Mesodermal cell (in vitro differentiated cells): Measurements from ENCODE around the gene AQR.

ENCODE experiments used
- H3K27ac ChIP-seq: 2 replicates; pipeline ENCODE4 v1.7.0; 2013; ENCODE audit warnings: mild to moderate bottlenecking, low read depth, low read length, moderate library complexity; ENCODE audit not compliant: severe bottlenecking
- H3K36me3 ChIP-seq: 2 replicates; pipeline ENCODE4 v1.7.1; 2013; ENCODE audit warnings: mild to moderate bottlenecking, low read length, moderate library complexity; ENCODE audit not compliant: control insufficient read depth, insufficient read depth
- H3K4me1 ChIP-seq: one replicate; pipeline ENCODE4 v1.7.1; 2013; ENCODE audit warnings: mild to moderate bottlenecking, low read length; ENCODE audit not compliant: insufficient read depth, control insufficient read depth, poor library complexity, severe bottlenecking
- H3K4me3 ChIP-seq: 2 replicates; pipeline ENCODE4 v1.7.0; 2013; ENCODE audit warnings: low read length, control low read depth, mild to moderate bottlenecking; ENCODE audit not compliant: insufficient read depth, poor library complexity, severe bottlenecking; ENCODE audit errors: extremely low read depth
- H3K9me3 ChIP-seq: 2 replicates; pipeline ENCODE4 v1.7.1; 2013; ENCODE audit warnings: mild to moderate bottlenecking, low read length, moderate library complexity; ENCODE audit not compliant: control insufficient read depth
- WGBS, 2 experiments: methylation state at CpG; one replicate each; pipeline ENCODE4 v1.1.5; 2013; ENCODE audit warnings: missing lambda C conversion rate in 2 of 2; ENCODE audit not compliant: insufficient coverage in 2 of 2; 5-methylcytosine and 5-hydroxymethylcytosine counted together

Gene AQR

GRCh38 chr15:34851751-34852150 lies 117.8 kb downstream of the AQR start:
- Histone ChIP-seq H3K4me1 (no peaks in the 10 kb centered on the region), H3K9me3 (no peaks in the 10 kb centered on the region), H3K4me3 (no peak overlapping the region), H3K36me3 (peaks cover 22% of the 10 kb centered on the region), H3K27ac (no peak overlapping the region)
- WGBS, 2 experiments: 100% methylated on average over 2 of the region's 4 CpGs; no CpG with 5 or more reads in 1 of the 2 experiments

GRCh38 chr15:34851007-34851406 lies 118.5 kb downstream of the AQR start:
- WGBS, 2 experiments: 100% methylated on average over 2 of the region's 3 CpGs; no CpG with 5 or more reads in 1 of the 2 experiments
- H3K36me3 ChIP-seq: peaks cover 18% of the 10 kb centered on the region

GRCh38 chr15:34850121-34850520 lies 119.4 kb downstream of the AQR start:
- H3K27ac ChIP-seq: no peak overlapping the region
- WGBS, 2 experiments: 88 to 89% methylated on average over 7 to 9 of the region's 10 CpGs

More at GRCh38 chr15:34851007-34851406, 118.5 kb downstream of the AQR start:
- H3K4me3 ChIP-seq: no peak overlapping the region
- H3K4me1 ChIP-seq: no peaks in the 10 kb centered on the region
- H3K9me3 ChIP-seq: no peaks in the 10 kb centered on the region
- H3K27ac ChIP-seq: no peak overlapping the region

GRCh38 chr15:34849364-34849959 lies 120.1 kb downstream of the AQR start:
- H3K4me1 ChIP-seq: no peaks in the 10 kb centered on the region
- H3K9me3 ChIP-seq: no peaks in the 10 kb centered on the region
- WGBS, 2 experiments: 100% methylated on average over 1 to 2 of the region's 3 CpGs
- H3K27ac ChIP-seq: no peak overlapping the region
- peaks cover 8% of the 10 kb centered on the region for H3K36me3 ChIP-seq
- H3K4me3 ChIP-seq: no peak overlapping the region

More at GRCh38 chr15:34850121-34850520, 119.4 kb downstream of the AQR start:
- Histone ChIP-seq H3K4me1 (no peaks in the 10 kb centered on the region), H3K9me3 (no peaks in the 10 kb centered on the region), H3K4me3 (no peak overlapping the region), H3K36me3 (peaks cover 10% of the 10 kb centered on the region)

- no peak overlapping the region for H3K27ac ChIP-seq
- peaks cover 2% of the 10 kb centered on the region for H3K36me3 ChIP-seq
- no peak overlapping the region for H3K4me3 ChIP-seq
- H3K9me3 ChIP-seq: no peaks in the 10 kb centered on the region
- no peaks in the 10 kb centered on the region for H3K4me1 ChIP-seq
- WGBS, 2 experiments: 100% methylated on average over 1 of the region's 1 CpG
Measured at GRCh38 chr15:34847598-34847997, 121.9 kb downstream of the AQR start.

- Histone ChIP-seq H3K9me3 (no peaks in the 10 kb centered on the region), H3K27ac (no peak overlapping the region), H3K4me1 (peaks cover 13% of the 10 kb centered on the region), H3K36me3 (no peaks in the 10 kb centered on the region), H3K4me3 (no peak overlapping the region)
Measured at GRCh38 chr15:34841262-34841725, 128.2 kb downstream of the AQR start.

GRCh38 chr15:34838282-34838681 lies 131.3 kb downstream of the AQR start:
- Histone ChIP-seq H3K27ac (no peak overlapping the region), H3K36me3 (no peaks in the 10 kb centered on the region), H3K9me3 (peaks cover 8% of the 10 kb centered on the region), H3K4me1 (peaks cover 14% of the 10 kb centered on the region), H3K4me3 (no peak overlapping the region)
- WGBS, 2 experiments: 93 to 100% methylated on average over 3 of the region's 3 CpGs

GRCh38 chr15:34837246-34838016 lies 132.1 kb downstream of the AQR start:
- Histone ChIP-seq H3K36me3 (no peaks in the 10 kb centered on the region), H3K27ac (peak overlapping the region; percentile 78), H3K4me1 (peaks cover 14% of the 10 kb centered on the region), H3K9me3 (peaks cover 8% of the 10 kb centered on the region), H3K4me3 (no peak overlapping the region)
- WGBS, 2 experiments: 68 to 81% methylated on average over 4 to 6 of the region's 6 CpGs

- H3K27ac ChIP-seq: no peak overlapping the region
- WGBS, 2 experiments: 100% methylated on average over 1 of the region's 5 CpGs
- no peaks in the 10 kb centered on the region for H3K9me3 ChIP-seq
Measured at GRCh38 chr15:34828145-34828911, 141.2 kb downstream of the AQR start.

GRCh38 chr15:34821831-34822230 lies 147.7 kb downstream of the AQR start:
- Histone ChIP-seq H3K27ac (no peak overlapping the region), H3K36me3 (no peaks in the 10 kb centered on the region), H3K9me3 (no peaks in the 10 kb centered on the region), H3K4me3 (no peak overlapping the region), H3K4me1 (no peaks in the 10 kb centered on the region)
- WGBS, 2 experiments: 92 to 96% methylated on average over 3 of the region's 3 CpGs

More at GRCh38 chr15:34828145-34828911, 141.2 kb downstream of the AQR start:
- H3K4me3 ChIP-seq: no peak overlapping the region
- H3K4me1 ChIP-seq: no peaks in the 10 kb centered on the region
- no peaks in the 10 kb centered on the region for H3K36me3 ChIP-seq
